NT2/D1 (cell line): ENCODE measurements around the gene NOTCH3.

ENCODE experiments used
- SUZ12 ChIP-seq: IDR thresholded peaks from 2 replicates; pipeline ENCODE4 v1.6.1; 2011; ENCODE audit not compliant: insufficient read length, insufficient read depth; ENCODE audit errors: extremely low read depth
- YY1 ChIP-seq: IDR thresholded peaks from 2 replicates; pipeline ENCODE4 v1.6.1; 2011; ENCODE audit not compliant: insufficient read length, insufficient read depth
- ZNF274 ChIP-seq: IDR thresholded peaks from 2 replicates; pipeline ENCODE4 v1.6.1; 2011; ENCODE audit warnings: mild to moderate bottlenecking, low read depth, low read length

GRCh38 chr19:15115080-15115479 lies 85.7 kb downstream of the NOTCH3 start:
- TF ChIP-seq YY1 (no peak), ZNF274 (no peak), SUZ12 (no peak)
